Measurements from ENCODE around the gene SLC39A1.
"Not testable (repeated sequence)": the region's sequence is repeated elsewhere in the genome, so short reads cannot be mapped to it uniquely, and the experiment has no call there.

SLC39A1 gene

GRCh38 chr1:153963030-153963849 lies at the start of gene SLC39A1:
TSS of gene SLC39A1 (minus strand) at chr1:153963537. CDS start at chr1:153962715, 822 bp downstream.
- in situ Hi-C loops (cut with HindIII; ENCODE audit: low sequenced_read_pairs), result no loop called here

- in situ Hi-C loops (cut with HindIII; ENCODE audit: low sequenced_read_pairs), result not testable (repeated sequence)
Observed at GRCh38 chr1:154012543-154012942, 49.2 kb upstream of the SLC39A1 start.

GRCh38 chr1:154012129-154012528 lies 48.8 kb upstream of the SLC39A1 start:
- in situ Hi-C loops (cut with HindIII; ENCODE audit: low sequenced_read_pairs), result no loop called here

GRCh38 chr1:154006136-154006535 lies 42.8 kb upstream of the SLC39A1 start:
- in situ Hi-C loops (cut with HindIII; ENCODE audit: low sequenced_read_pairs), result no loop called here

GRCh38 chr1:154000420-154000819 lies 37.1 kb upstream of the SLC39A1 start:
- in situ Hi-C loops (cut with HindIII; ENCODE audit: low sequenced_read_pairs), result no loop called here

GRCh38 chr1:153996882-153997281 lies 33.5 kb upstream of the SLC39A1 start:
- in situ Hi-C loops (cut with HindIII; ENCODE audit: low sequenced_read_pairs), result not testable (repeated sequence)

- in situ Hi-C loops (cut with HindIII; ENCODE audit: low sequenced_read_pairs), result no loop called here
Observed at GRCh38 chr1:153995640-153996039, 32.3 kb upstream of the SLC39A1 start.

GRCh38 chr1:153995202-153995601 lies 31.9 kb upstream of the SLC39A1 start:
- in situ Hi-C loops (cut with HindIII; ENCODE audit: low sequenced_read_pairs), result no loop called here

- in situ Hi-C loops (cut with HindIII; ENCODE audit: low sequenced_read_pairs), result no loop called here
Observed at GRCh38 chr1:153991806-153992205, 28.5 kb upstream of the SLC39A1 start.

GRCh38 chr1:153991151-153991630 lies 27.9 kb upstream of the SLC39A1 start:
- in situ Hi-C loops (cut with HindIII; ENCODE audit: low sequenced_read_pairs), result no loop called here

GRCh38 chr1:153990468-153991150 lies 27.3 kb upstream of the SLC39A1 start, which contains the start of gene RPS27:
TSS of gene RPS27 (plus strand) at chr1:153990762. CDS start at chr1:153990797, 35 bp downstream.
- in situ Hi-C loops (cut with HindIII; ENCODE audit: low sequenced_read_pairs), result no loop called here

GRCh38 chr1:153987621-153988020 lies 24.3 kb upstream of the SLC39A1 start:
- in situ Hi-C loops (cut with HindIII; ENCODE audit: low sequenced_read_pairs), result no loop called here

- in situ Hi-C loops (cut with HindIII; ENCODE audit: low sequenced_read_pairs), result no loop called here
Observed at GRCh38 chr1:153985941-153986761, 22.8 kb upstream of the SLC39A1 start, which contains the start of gene RAB13. TSS of gene RAB13 (minus strand) at chr1:153986339. CDS start at chr1:153986236, 103 bp downstream.

- in situ Hi-C loops (cut with HindIII; ENCODE audit: low sequenced_read_pairs), result no loop called here
Observed at GRCh38 chr1:153985341-153985912, 22.1 kb upstream of the SLC39A1 start.

GRCh38 chr1:153984123-153984894 lies 21.0 kb upstream of the SLC39A1 start:
- in situ Hi-C loops (cut with HindIII; ENCODE audit: low sequenced_read_pairs), result no loop called here

GRCh38 chr1:153981735-153982134 lies 18.4 kb upstream of the SLC39A1 start:
- in situ Hi-C loops (cut with HindIII; ENCODE audit: low sequenced_read_pairs), result not testable (repeated sequence)

- in situ Hi-C loops (cut with HindIII; ENCODE audit: low sequenced_read_pairs), result not testable (repeated sequence)
Observed at GRCh38 chr1:153979091-153979490, 15.8 kb upstream of the SLC39A1 start.

GRCh38 chr1:153978274-153978909 lies 15.1 kb upstream of the SLC39A1 start:
- in situ Hi-C loops (cut with HindIII; ENCODE audit: low sequenced_read_pairs), result no loop called here

Measured in DLD1 (cell line).